Psoas muscle (tissue), 8 donors: ENCODE measurements around the gene RTL1. TPM values are rescaled to one million over a fixed set of nuclear protein-coding genes. Genes with fewer than 3 reads are reported as not detected.
A peak's percentile ranks its signal among the peaks of the same experiment; 100 is the strongest.

Source experiments
- ATAC-seq, 4 donors: fragments of 200-7000 bp; cut with Tn5 transposase; one replicate each; pipeline ENCODE4 v1.9.1; 2020; ENCODE audit warnings: moderate library complexity in 3 of 4, mild to moderate bottlenecking in 2 of 4
- DNase-seq, 2 donors: peaks; one replicate each; pipeline ENCODE4 v3.0.0-alpha.2; 2020
- H3K27ac ChIP-seq: fragments of 200-600 bp; one replicate; pipeline ENCODE4 v1.8.0; 2022
- H3K27me3 ChIP-seq, 3 donors: fragments of 200-600 bp in 1 of 3; one replicate each; pipeline versions ENCODE4 v1.6.1 to v1.8.0; 2013 to 2022; ENCODE audit warnings: low read length in 2 of 3, mild to moderate bottlenecking in 2 of 3, moderate library complexity in 1 of 3; ENCODE audit not compliant: insufficient read depth in 3 of 3
- H3K36me3 ChIP-seq, 2 donors: fragments of 200-600 bp in 1 of 2; one replicate each; pipeline versions ENCODE4 v1.6.1 to v1.8.0; 2013 to 2022; ENCODE audit warnings: low read depth in 1 of 2, mild to moderate bottlenecking in 1 of 2, moderate library complexity in 1 of 2; ENCODE audit not compliant: insufficient read depth in 1 of 2
- H3K4me1 ChIP-seq: fragments of 200-600 bp; one replicate; pipeline ENCODE4 v1.8.0; 2022
- H3K4me3 ChIP-seq: fragments of 200-600 bp; one replicate; pipeline ENCODE4 v1.8.0; 2022; ENCODE audit warnings: mild to moderate bottlenecking
- H3K9me3 ChIP-seq: fragments of 200-600 bp; one replicate; pipeline ENCODE4 v1.8.0; 2022
- WGBS, 3 donors: extraction: QIAGEN DNeasy Blood & Tissue Kit; methylation state at CpG; one replicate each; pipeline versions ENCODE4 v1.1.6 to v1.1.7; 2013; 5-methylcytosine and 5-hydroxymethylcytosine counted together
- intact Hi-C, 2 donors: fragments of 100-400 bp; cut with DNase I; formaldehyde crosslinking; loops; one replicate each; pipeline versions ENCODE4 v1.11.0 to v1.14.2; 2022
- polyA plus RNA-seq, 3 donors: library from polyadenylated mRNA; stranded (reverse); fragments of 200-250 nt; gene quantifications; one replicate each; pipeline ENCODE4 v1.2.3, GENCODE V29; 2013
- total RNA-seq, 4 donors: library from RNA; stranded (reverse); fragmentation: NEBNext Ultra II Directional in 2 of 4; extraction: Animal tissue kit (Norgen Biotek cat#: 25700) in 2 of 4; gene quantifications; one replicate each; pipeline versions ENCODE4 v1.2.1 to v1.2.4, GENCODE V29; 2021 to 2023
- TF ChIP-seq, protein P1 (sequence below): fragments of 200-600 bp; IDR thresholded peaks from one replicate; pipeline ENCODE4 v1.8.0; 2022; ENCODE audit warnings: antibody characterized with exemption
- donor health status: healthy with polysubstance abuse.
- donor health status: DM: no; HTN: no; CAD: no; lungs with moderate emphysema.
- donor health status: Bipolar disorder and iron deficiency.
- donor health status: healthy.
- donor health status: DM: yes; HTN: yes; CAD: no.
- donor health status: DM: no; HTN: no; CAD: no.
- donor health status: DM: no; HTN: no; CAD: no.
- donor health status: DM: yes; HTN: yes; CAD: no.

RTL1 gene
- total and polyA plus RNA-seq, 7 donors, result 0.01 TPM; not detected in 6

DNA sequence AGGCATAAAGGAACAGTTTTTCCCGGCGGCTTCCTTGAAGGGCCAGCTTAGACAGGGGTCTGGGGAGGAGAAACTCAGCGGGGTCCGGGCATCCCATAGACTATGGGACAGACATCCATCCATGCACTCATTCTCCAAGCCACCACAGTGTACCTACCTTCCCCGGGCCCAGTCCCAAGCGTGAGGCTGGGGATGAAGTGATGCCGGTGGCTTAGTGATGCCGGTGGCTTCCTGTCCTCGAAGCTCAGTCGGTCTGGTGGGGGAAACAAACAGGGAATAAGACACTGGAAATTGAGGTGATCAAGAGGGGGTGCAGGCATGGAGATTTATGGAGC is 421 bp downstream of the RTL1 start:
- H3K4me1 ChIP-seq, result peaks cover 5% of the 10 kb centered on the region
- H3K27ac ChIP-seq, result no peak overlapping the region
- peaks cover 0 to 67% (median 13%) of the 10 kb centered on the region in 3 donors for H3K27me3 ChIP-seq
- 84 to 87% (median 84%) methylated on average over 10 of the region's 10 CpGs for WGBS, 3 donors
- ATAC-seq (no peak), DNase-seq (no peak)
- H3K4me3 ChIP-seq, result no peak overlapping the region
- H3K9me3 ChIP-seq, result no peaks in the 10 kb centered on the region
- intact Hi-C loops, result loop anchor here in 1 of 2 donors (10.0 kb wide), 1 partner anchor 468 kb away; no protein-coding TSS in a partner anchor
- TF ChIP-seq, protein P1, sequence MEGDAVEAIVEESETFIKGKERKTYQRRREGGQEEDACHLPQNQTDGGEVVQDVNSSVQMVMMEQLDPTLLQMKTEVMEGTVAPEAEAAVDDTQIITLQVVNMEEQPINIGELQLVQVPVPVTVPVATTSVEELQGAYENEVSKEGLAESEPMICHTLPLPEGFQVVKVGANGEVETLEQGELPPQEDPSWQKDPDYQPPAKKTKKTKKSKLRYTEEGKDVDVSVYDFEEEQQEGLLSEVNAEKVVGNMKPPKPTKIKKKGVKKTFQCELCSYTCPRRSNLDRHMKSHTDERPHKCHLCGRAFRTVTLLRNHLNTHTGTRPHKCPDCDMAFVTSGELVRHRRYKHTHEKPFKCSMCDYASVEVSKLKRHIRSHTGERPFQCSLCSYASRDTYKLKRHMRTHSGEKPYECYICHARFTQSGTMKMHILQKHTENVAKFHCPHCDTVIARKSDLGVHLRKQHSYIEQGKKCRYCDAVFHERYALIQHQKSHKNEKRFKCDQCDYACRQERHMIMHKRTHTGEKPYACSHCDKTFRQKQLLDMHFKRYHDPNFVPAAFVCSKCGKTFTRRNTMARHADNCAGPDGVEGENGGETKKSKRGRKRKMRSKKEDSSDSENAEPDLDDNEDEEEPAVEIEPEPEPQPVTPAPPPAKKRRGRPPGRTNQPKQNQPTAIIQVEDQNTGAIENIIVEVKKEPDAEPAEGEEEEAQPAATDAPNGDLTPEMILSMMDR, result no peak
- no peaks in the 10 kb centered on the region for H3K36me3 ChIP-seq

DNA sequence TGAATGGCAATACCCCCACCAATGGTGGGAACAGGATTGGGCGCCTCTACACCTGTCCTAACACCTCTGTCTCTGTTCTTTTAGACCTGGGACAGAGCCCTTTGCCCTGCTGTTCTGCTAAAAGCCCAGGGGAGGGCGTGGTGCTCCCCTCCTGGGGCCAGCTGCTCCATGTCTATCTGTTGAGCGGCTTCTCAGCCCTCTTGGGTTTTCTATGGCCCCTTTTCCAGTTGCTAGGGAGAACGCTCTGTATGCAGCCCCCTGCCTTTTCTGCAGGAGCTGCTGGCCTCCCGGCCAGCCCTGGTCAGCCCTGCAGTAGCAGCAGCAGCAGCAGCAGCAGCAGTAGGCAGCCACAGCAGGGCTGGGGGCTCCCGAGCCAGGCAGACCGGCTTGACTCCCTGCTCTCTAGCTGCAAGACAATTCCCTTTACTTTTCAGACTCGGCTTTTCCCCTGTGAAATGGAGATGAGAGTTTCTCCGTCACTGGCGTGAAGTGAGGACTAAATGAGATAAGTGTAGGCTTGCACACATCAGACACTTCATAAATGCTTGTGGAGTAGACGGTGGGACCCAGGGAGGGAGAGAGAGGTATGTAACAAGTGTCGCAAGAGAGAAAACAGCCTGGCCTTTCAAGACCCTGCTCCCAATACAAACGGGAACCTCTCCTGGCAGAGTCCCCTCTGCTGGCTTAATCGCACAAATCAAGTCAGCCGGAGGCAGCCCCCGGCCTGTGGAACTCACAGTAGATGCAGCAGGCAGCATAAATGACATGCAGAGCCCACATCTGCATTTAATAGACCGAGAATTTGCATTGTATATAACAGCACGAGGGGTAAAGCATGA is 1.0 kb downstream of the RTL1 start:
- Histone ChIP-seq H3K36me3 (no peaks in the 10 kb centered on the region), H3K9me3 (no peaks in the 10 kb centered on the region)

DNA sequence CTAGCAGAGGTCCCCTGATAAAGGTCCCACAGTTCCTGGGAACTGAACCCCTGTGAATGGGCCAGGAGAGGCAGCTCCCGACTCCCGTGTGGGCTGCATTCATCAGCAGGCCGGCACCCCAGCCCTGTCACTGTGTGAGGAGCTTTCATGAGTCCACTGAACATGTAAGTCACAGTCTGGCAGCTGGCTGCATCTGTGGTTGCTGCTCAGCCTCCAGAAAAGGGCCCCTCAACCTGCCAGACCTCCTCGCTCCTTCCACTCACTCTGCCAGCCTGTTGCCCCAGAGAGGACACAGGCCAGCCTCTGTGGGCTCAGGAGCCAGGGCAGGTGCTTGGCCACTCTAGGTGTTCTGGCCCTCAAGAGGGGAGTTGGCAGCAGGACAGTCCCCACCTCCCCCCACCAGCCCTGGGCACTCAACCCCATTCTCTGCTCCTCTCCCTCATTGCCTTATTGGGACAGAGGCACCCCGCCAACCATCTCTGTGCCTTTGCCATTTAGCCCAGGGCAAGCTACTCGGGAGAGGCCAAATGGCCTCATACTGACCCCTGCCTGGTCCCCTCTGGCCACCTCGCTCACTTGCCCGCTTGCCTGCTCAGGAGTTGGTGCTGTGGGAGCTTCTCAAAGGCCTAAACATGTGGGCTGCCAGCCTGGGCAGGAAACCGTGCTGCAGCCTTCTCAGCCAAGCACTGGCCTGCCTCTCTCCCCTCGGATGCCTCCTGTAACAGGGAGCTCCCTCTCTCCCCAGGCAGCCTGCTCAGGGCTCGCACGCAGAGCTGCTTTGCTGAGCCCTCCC is 1.9 kb downstream of the RTL1 start:
- H3K9me3 ChIP-seq, result no peaks in the 10 kb centered on the region
- no peak overlapping the region for H3K4me3 ChIP-seq
- H3K36me3 ChIP-seq, result no peaks in the 10 kb centered on the region
- ATAC-seq (no peak), DNase-seq (no peak)
- H3K4me1 ChIP-seq, result peaks cover 5% of the 10 kb centered on the region
- no peak overlapping the region for H3K27ac ChIP-seq
- WGBS, 3 donors, result 85 to 90% (median 86%) methylated on average over 12 of the region's 12 CpGs
- intact Hi-C loops, result loop anchor here in 1 of 2 donors (2.0 to 10.0 kb wide), 2 partner anchors 193 to 467 kb away; no protein-coding TSS in a partner anchor
- TF ChIP-seq, protein P1, result no peak
- peaks cover 0 to 58% (median 13%) of the 10 kb centered on the region in 3 donors for H3K27me3 ChIP-seq

More for the DNA sequence above, 1.0 kb downstream of the RTL1 start:
- ATAC-seq (no peak), DNase-seq (no peak)
- Histone ChIP-seq H3K27me3 (peaks cover 0 to 66% (median 13%) of the 10 kb centered on the region in 3 donors), H3K27ac (no peak overlapping the region), H3K4me1 (peaks cover 5% of the 10 kb centered on the region), H3K4me3 (no peak overlapping the region)
- intact Hi-C loops, result loop anchor here in 1 of 2 donors (10.0 kb wide), 1 partner anchor 468 kb away; no protein-coding TSS in a partner anchor
- 77 to 82% (median 81%) methylated on average over 18 of the region's 18 CpGs for WGBS, 3 donors
- TF ChIP-seq, protein P1, result no peak

DNA sequence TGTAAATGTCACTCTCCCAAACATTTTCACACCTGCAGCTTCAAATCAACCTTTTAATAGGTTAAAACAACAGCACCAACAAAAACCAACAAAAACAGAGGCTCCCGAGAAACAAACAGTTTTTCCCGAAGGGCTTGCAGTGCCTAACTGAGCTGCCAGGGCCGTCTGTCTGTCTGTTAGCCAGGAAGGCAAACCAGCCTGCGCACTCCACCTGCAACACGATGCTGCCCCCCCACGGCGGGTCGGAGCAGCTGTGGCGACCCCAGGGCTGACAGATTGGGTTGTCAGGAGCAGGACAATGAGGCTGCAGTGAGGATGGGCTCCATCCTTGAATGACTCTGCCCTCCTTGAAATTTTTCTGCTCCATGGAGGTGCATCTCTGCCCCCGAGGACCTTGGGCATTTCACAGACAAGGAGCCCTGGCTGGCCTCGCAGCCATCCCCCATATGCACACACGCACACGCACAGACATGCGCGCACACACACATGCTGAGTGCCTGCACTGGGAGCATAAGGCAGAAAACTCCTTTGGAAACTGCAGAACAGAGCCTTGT is 2.6 kb downstream of the RTL1 start:
- 48 to 57% (median 50%) methylated on average over 15 of the region's 15 CpGs for WGBS, 3 donors
- H3K27me3 ChIP-seq, result peaks cover 0 to 59% (median 13%) of the 10 kb centered on the region in 3 donors
- no peak overlapping the region for H3K4me3 ChIP-seq
- DNase-seq, result peak in 1 of 2 donors; percentile 52
- TF ChIP-seq, protein P1, result peak; percentile 51
- ATAC-seq, result peak; percentile 36 to 76 (median 70)
- peaks cover 5% of the 10 kb centered on the region for H3K4me1 ChIP-seq
- H3K27ac ChIP-seq, result no peak overlapping the region
- H3K9me3 ChIP-seq, result no peaks in the 10 kb centered on the region
- intact Hi-C loops, result loop anchor here in 1 of 2 donors (2.0 to 10.0 kb wide), 2 partner anchors 192 to 466 kb away; no protein-coding TSS in a partner anchor
- H3K36me3 ChIP-seq, result no peaks in the 10 kb centered on the region
